ENCODE results near the gene GOT1. TPM values are rescaled to one million over a fixed set of nuclear protein-coding genes. Genes with fewer than 3 reads are reported as not detected.

GOT1 gene
- total RNA-seq, 1 donor from 2014 or later = 21.6 TPM

DNA sequence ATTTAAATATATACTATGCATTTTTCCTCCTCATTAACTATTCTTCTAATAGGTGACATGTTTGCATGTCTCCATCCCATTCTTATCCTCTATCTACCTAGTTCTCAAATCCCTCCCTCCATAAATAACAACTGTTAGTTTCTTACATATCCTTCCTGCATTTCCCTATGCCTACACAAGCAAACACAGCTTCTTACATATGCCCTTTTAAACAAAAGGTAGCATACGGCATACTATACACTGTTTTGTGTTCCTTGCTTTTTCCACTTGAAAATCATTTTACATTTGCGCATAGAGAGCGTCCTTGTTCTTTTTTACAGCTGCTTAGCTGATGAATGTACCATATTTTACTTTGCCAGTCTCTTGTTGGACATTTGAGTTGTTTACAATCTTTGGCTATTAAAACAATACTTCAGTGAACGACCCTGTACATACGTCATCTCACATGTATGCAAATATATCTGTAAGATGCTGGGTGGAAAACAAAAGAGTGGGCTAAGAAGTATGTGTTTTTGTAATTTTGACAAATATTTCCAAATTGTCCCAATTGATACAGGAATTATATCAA is 7.8 kb downstream of the GOT1 start:
- DNase-seq (ENCODE audit: low spot score in 2 of 2, unreplicated experiment in 2 of 2) = no peak
- H3K27ac Mint-ChIP-seq = no peak overlapping the region
- H3K9me3 Mint-ChIP-seq = no peaks in the 10 kb centered on the region
- no peaks in the 10 kb centered on the region for H3K4me1 Mint-ChIP-seq
- H3K4me3 Mint-ChIP-seq = no peak overlapping the region
- TF ChIP-seq, protein P1, sequence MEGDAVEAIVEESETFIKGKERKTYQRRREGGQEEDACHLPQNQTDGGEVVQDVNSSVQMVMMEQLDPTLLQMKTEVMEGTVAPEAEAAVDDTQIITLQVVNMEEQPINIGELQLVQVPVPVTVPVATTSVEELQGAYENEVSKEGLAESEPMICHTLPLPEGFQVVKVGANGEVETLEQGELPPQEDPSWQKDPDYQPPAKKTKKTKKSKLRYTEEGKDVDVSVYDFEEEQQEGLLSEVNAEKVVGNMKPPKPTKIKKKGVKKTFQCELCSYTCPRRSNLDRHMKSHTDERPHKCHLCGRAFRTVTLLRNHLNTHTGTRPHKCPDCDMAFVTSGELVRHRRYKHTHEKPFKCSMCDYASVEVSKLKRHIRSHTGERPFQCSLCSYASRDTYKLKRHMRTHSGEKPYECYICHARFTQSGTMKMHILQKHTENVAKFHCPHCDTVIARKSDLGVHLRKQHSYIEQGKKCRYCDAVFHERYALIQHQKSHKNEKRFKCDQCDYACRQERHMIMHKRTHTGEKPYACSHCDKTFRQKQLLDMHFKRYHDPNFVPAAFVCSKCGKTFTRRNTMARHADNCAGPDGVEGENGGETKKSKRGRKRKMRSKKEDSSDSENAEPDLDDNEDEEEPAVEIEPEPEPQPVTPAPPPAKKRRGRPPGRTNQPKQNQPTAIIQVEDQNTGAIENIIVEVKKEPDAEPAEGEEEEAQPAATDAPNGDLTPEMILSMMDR (IDR thresholded peaks at IDR 0.05; ENCODE audit: unreplicated experiment) = no peak
- H3K27me3 Mint-ChIP-seq (ENCODE audit: low read depth) = no peaks in the 10 kb centered on the region
- peaks cover 12% of the 10 kb centered on the region for H3K36me3 Mint-ChIP-seq

DNA sequence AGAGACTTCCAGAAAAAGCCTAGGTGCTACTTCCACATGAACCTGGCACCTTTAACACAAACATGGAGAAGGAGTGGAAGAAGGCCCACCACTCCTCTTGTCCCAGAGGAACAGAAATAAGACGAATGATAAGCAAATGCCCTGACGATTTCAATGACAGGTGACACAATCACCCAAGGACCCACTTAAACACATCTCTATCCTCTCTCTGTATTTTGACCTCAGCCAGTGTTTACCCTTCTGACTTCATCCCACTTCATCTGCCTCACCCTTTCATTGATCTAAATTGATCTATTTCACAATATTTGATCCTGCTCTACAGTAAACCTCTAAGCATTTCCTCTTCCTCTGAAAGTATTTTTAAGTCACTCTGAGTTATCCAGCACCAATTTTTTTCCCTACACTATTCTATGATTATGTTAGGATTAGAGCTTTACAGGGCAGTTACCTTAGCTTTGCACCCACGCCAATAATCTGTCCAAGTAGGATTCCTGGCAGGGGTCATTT is 9.1 kb downstream of the GOT1 start:
- Mint-ChIP-seq H3K27ac (no peak overlapping the region), H3K36me3 (peaks cover 18% of the 10 kb centered on the region), H3K4me1 (no peaks in the 10 kb centered on the region), H3K9me3 (peaks cover 3% of the 10 kb centered on the region), H3K4me3 (no peak overlapping the region), H3K27me3 (ENCODE audit: low read depth) (no peaks in the 10 kb centered on the region)
- DNase-seq (ENCODE audit: low spot score in 2 of 2, unreplicated experiment in 2 of 2) = no peak
- TF ChIP-seq, protein P1 (IDR thresholded peaks at IDR 0.05; ENCODE audit: unreplicated experiment) = no peak

DNA sequence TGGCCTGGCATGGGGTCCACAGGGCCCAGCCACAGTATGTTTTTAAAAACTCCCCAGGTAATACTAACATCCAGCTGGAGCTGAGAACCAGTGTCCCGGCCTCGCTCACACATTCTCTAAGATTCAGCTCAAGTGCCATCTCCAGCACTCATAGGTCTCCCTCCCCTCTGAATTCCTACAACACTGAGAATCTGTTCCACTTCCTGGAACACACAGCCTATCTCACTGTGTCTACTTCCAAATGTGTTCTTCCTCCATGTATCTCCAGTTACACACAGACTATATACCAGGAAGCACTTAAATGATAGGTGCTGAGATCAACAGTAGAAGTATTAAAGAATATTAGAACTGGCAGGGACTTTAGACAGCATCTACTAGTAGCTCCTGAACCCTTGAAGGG is 10.7 kb downstream of the GOT1 start:
- DNase-seq (ENCODE audit: low spot score in 2 of 2, unreplicated experiment in 2 of 2) = no peak
- Mint-ChIP-seq H3K36me3 (peaks cover 27% of the 10 kb centered on the region), H3K4me3 (no peak overlapping the region), H3K27ac (no peak overlapping the region), H3K27me3 (ENCODE audit: low read depth) (no peaks in the 10 kb centered on the region), H3K9me3 (peaks cover 14% of the 10 kb centered on the region), H3K4me1 (no peaks in the 10 kb centered on the region)
- TF ChIP-seq, protein P1 (IDR thresholded peaks at IDR 0.05; ENCODE audit: unreplicated experiment) = no peak

DNA sequence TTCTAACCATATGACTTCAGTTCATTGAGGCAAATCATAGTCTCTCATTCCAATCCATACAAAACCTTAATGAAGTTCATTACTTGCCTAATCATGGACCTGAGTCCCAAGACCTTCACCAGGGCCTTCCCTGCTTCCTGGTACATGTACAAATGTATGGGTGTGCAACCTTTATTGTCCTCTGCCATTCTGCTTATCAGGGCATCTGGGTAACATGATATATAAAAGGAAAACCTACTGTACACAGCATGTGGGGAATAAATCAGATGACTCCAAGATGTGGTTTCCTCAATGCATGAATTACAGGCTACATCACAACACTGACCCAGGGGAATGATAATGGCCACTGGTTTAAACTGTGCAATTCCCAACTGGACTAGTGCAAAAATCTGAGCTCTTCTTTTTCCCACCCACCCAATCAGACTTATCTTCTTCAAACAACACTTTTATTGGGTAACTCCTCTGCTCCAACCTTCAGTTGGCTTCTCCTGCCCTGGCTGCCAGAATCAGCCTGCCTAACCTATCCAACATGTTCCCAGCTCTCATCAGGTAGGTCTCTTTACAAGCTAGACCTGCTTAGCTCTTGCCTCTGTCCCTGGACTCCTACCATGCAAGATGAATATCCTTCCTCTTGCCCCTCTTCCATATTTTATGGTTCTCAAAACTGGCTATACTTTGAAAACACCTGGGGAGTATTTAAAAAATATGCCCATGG is 11.4 kb downstream of the GOT1 start:
- Mint-ChIP-seq H3K4me1 (no peaks in the 10 kb centered on the region), H3K9me3 (peaks cover 14% of the 10 kb centered on the region), H3K27ac (no peak overlapping the region)

DNA sequence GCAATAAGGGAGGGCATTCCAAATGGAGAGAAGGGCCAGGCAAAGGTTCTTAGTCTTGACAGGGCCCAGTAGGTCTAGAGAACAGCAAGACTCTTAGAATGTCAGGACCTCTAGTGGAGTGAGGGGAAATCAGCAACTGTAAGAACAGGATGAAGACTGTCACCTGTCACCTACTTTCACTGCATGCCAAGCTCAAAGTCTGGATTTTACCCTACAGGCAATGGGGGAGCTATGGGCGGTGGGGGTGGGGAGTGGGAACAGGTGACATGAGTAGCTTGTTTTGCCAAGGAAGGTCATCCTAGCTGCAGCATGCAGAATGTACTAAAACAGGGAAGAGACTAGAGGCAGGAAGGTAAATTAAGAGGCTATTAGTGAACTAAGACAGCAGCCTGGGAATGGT is 18.3 kb downstream of the GOT1 start:
- DNase-seq (ENCODE audit: low spot score in 2 of 2, unreplicated experiment in 2 of 2) = no peak
- TF ChIP-seq, protein P1 (IDR thresholded peaks at IDR 0.05; ENCODE audit: unreplicated experiment) = no peak
- no peak overlapping the region for H3K27ac Mint-ChIP-seq
- no peaks in the 10 kb centered on the region for H3K27me3 Mint-ChIP-seq (ENCODE audit: low read depth)
- H3K4me3 Mint-ChIP-seq = no peak overlapping the region
- H3K36me3 Mint-ChIP-seq = peaks cover 28% of the 10 kb centered on the region
- no peaks in the 10 kb centered on the region for H3K4me1 Mint-ChIP-seq
- peaks cover 14% of the 10 kb centered on the region for H3K9me3 Mint-ChIP-seq

More for the DNA sequence above, 11.4 kb downstream of the GOT1 start:
- H3K36me3 Mint-ChIP-seq = peaks cover 32% of the 10 kb centered on the region
- H3K27me3 Mint-ChIP-seq (ENCODE audit: low read depth) = no peaks in the 10 kb centered on the region
- no peak overlapping the region for H3K4me3 Mint-ChIP-seq
- no peak for DNase-seq (ENCODE audit: low spot score in 2 of 2, unreplicated experiment in 2 of 2)
- TF ChIP-seq, protein P1 (IDR thresholded peaks at IDR 0.05; ENCODE audit: unreplicated experiment) = no peak

All from mesothelial cell of epicardium (in vitro differentiated cells).